ENCODE data around the gene LTBP4. TPM values are rescaled to one million over a fixed set of nuclear protein-coding genes. Genes with fewer than 3 reads are reported as not detected.

LTBP4 gene
- total RNA-seq, 1 experiment from 2014 or later = 20.3 TPM

DNA sequence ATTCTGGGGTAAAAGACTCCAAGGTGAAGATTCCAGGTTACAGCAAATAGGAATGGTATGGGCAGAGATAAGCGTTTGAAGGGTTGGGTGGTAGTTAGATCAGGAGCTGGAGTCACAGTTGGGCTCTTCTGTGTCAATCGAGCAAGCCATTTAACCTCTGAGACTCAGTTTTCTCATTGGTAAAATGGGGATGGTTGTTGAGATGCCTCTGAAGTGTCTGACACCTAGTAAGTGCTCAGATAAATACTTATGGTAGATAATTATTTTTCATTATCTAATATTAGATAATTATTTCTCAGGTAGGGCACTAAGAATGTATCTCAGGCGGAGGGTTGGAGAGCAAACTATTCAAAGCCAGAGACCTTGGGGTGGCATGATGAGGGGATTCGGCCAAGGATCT is 7.8 kb downstream of the LTBP4 start:
- BruUV-seq (replicated peaks) = no TSS peak
- H3K27ac Mint-ChIP-seq (ENCODE audit: unreplicated experiment) = peak overlapping the region; percentile 3
- H3K9me3 Mint-ChIP-seq (ENCODE audit: low read depth, unreplicated experiment) = no peaks in the 10 kb centered on the region
- H3K4me1 Mint-ChIP-seq (ENCODE audit: low read depth, unreplicated experiment) = peaks cover 61% of the 10 kb centered on the region
- TF ChIP-seq, protein P1, sequence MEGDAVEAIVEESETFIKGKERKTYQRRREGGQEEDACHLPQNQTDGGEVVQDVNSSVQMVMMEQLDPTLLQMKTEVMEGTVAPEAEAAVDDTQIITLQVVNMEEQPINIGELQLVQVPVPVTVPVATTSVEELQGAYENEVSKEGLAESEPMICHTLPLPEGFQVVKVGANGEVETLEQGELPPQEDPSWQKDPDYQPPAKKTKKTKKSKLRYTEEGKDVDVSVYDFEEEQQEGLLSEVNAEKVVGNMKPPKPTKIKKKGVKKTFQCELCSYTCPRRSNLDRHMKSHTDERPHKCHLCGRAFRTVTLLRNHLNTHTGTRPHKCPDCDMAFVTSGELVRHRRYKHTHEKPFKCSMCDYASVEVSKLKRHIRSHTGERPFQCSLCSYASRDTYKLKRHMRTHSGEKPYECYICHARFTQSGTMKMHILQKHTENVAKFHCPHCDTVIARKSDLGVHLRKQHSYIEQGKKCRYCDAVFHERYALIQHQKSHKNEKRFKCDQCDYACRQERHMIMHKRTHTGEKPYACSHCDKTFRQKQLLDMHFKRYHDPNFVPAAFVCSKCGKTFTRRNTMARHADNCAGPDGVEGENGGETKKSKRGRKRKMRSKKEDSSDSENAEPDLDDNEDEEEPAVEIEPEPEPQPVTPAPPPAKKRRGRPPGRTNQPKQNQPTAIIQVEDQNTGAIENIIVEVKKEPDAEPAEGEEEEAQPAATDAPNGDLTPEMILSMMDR (IDR thresholded peaks at IDR 0.05; ENCODE audit: unreplicated experiment) = no peak
- no peak for DNase-seq
- peaks cover 63% of the 10 kb centered on the region for H3K36me3 Mint-ChIP-seq (ENCODE audit: insufficient read depth, unreplicated experiment)
- CTCF ChIA-PET = interaction anchor here (0.7 kb wide), 1 partner anchor 116 kb away, joined by 4 read pairs; no protein-coding TSS in a partner anchor
- H3K27me3 Mint-ChIP-seq (ENCODE audit: unreplicated experiment) = peaks cover 49% of the 10 kb centered on the region
- intact Hi-C loops (cut with micrococcal nuclease; ENCODE audit: unreplicated experiment) = no loop called here
- H3K4me3 Mint-ChIP-seq (ENCODE audit: low read depth, unreplicated experiment) = peak overlapping the region; percentile 64

DNA sequence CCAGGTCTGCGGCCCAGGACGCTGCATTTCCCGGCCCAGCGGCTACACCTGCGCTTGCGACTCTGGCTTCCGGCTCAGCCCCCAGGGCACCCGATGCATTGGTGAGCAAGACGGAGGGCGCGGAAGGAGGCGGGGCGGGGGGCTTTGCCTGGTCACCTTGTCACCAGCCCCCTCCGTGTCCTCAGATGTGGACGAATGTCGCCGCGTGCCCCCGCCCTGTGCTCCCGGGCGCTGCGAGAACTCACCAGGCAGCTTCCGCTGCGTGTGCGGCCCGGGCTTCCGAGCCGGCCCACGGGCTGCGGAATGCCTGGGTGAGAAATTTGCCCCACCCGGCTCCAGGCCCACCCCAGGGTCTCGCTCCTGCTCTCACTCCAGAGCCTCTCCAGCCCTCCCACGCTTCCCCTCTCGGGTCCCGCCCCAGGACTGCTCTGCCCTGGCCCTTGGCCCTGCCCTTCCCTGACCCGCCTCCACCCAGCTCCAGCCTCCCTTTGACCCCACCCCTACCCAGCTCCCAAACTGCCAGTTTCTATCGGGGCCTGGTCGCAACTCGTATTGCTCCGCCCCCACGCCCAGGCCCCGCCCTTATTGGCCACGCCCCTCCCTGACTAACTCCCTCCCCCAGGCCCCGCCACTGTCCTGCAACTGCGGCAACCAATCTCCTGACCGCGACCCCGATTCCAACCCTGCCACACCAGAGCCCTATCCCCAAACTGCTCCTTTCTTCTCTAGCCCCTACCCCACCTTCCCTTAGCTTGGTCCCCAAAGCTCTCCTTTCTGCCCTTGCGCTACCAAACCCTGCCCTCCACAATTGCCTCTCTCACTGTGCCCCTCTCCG is 8.6 kb downstream of the LTBP4 start:
- Mint-ChIP-seq H3K4me1 (ENCODE audit: low read depth, unreplicated experiment) (peaks cover 53% of the 10 kb centered on the region), H3K27ac (ENCODE audit: unreplicated experiment) (peak overlapping the region; percentile 3), H3K9me3 (ENCODE audit: low read depth, unreplicated experiment) (no peaks in the 10 kb centered on the region), H3K27me3 (ENCODE audit: unreplicated experiment) (peaks cover 49% of the 10 kb centered on the region), H3K36me3 (ENCODE audit: insufficient read depth, unreplicated experiment) (peaks cover 61% of the 10 kb centered on the region), H3K4me3 (ENCODE audit: low read depth, unreplicated experiment) (peak overlapping the region; percentile 64)
- CTCF ChIA-PET = interaction anchor here (0.5 to 0.9 kb wide), 2 partner anchors 11 to 161 kb away, joined by 3 to 4 read pairs; no protein-coding TSS in a partner anchor
- intact Hi-C loops (cut with micrococcal nuclease; ENCODE audit: unreplicated experiment) = no loop called here
- peak; percentile 87 for DNase-seq
- TF ChIP-seq, protein P1 (IDR thresholded peaks at IDR 0.05; ENCODE audit: unreplicated experiment) = no peak
- no TSS peak for BruUV-seq (replicated peaks)

DNA sequence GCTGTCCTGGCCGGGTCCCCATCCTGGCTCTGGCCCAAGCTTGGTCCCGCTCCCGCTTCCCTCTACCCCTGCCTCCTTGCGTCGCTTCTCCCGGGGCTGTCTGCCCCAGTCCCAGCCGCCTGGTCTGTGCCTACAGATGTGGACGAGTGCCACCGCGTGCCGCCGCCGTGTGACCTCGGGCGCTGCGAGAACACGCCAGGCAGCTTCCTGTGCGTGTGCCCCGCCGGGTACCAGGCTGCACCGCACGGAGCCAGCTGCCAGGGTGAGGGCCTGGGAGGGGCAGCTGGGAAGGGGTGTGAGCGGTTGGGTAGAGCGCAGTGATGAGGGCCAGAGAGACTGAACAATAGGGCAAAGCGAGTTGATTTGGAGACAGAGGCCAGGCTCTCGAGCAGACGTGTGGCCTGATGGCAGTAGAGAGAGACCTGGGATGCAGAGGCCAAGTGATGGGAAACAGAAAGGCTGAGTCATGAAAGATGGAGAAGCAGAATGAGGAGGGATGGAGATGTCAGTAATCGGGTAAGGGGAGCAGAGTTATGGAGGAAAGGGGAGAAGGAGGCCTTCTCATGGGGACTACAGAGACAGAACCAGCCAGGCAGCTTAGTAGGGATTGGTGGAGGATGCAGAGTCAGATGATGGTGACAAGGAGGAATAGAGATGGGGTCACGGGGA is 9.4 kb downstream of the LTBP4 start:
- Mint-ChIP-seq H3K36me3 (ENCODE audit: insufficient read depth, unreplicated experiment) (peaks cover 59% of the 10 kb centered on the region), H3K27ac (ENCODE audit: unreplicated experiment) (no peak overlapping the region), H3K4me3 (ENCODE audit: low read depth, unreplicated experiment) (peak overlapping the region; percentile 64), H3K4me1 (ENCODE audit: low read depth, unreplicated experiment) (peaks cover 45% of the 10 kb centered on the region), H3K27me3 (ENCODE audit: unreplicated experiment) (peaks cover 49% of the 10 kb centered on the region), H3K9me3 (ENCODE audit: low read depth, unreplicated experiment) (no peaks in the 10 kb centered on the region)
- BruUV-seq (replicated peaks) = no TSS peak
- no peak for DNase-seq
- TF ChIP-seq, protein P1 (IDR thresholded peaks at IDR 0.05; ENCODE audit: unreplicated experiment) = no peak
- CTCF ChIA-PET = interaction anchor here (0.5 to 0.9 kb wide), 2 partner anchors 10 to 162 kb away, joined by 3 to 4 read pairs; no protein-coding TSS in a partner anchor
- intact Hi-C loops (cut with micrococcal nuclease; ENCODE audit: unreplicated experiment) = no loop called here

DNA sequence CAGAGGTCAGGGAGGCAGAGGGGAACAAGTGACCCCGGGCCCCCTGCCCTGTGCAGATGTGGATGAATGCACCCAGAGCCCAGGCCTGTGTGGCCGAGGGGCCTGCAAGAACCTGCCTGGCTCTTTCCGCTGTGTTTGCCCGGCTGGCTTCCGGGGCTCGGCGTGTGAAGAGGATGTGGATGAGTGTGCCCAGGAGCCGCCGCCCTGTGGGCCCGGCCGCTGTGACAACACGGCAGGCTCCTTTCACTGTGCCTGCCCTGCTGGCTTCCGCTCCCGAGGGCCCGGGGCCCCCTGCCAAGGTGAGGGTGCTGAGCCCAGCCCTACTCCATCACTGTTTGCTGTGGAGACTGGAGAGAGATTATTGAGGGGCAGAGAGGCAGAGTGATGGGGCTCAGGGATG is 9.9 kb downstream of the LTBP4 start:
- peaks cover 49% of the 10 kb centered on the region for H3K27me3 Mint-ChIP-seq (ENCODE audit: unreplicated experiment)
- H3K4me3 Mint-ChIP-seq (ENCODE audit: low read depth, unreplicated experiment) = no peak overlapping the region
- no TSS peak for BruUV-seq (replicated peaks)
- H3K27ac Mint-ChIP-seq (ENCODE audit: unreplicated experiment) = no peak overlapping the region
- peaks cover 40% of the 10 kb centered on the region for H3K4me1 Mint-ChIP-seq (ENCODE audit: low read depth, unreplicated experiment)
- intact Hi-C loops (cut with micrococcal nuclease; ENCODE audit: unreplicated experiment) = no loop called here
- peaks cover 53% of the 10 kb centered on the region for H3K36me3 Mint-ChIP-seq (ENCODE audit: insufficient read depth, unreplicated experiment)
- no peaks in the 10 kb centered on the region for H3K9me3 Mint-ChIP-seq (ENCODE audit: low read depth, unreplicated experiment)
- CTCF ChIA-PET = no interaction called here
- no peak for DNase-seq
- TF ChIP-seq, protein P1 (IDR thresholded peaks at IDR 0.05; ENCODE audit: unreplicated experiment) = no peak
